Measurements from ENCODE around the gene ANKRD39. TPM values are rescaled to one million over a fixed set of nuclear protein-coding genes. Genes with fewer than 3 reads are reported as not detected.

ANKRD39 gene
- total and polyA plus RNA-seq, 10 of the 15 experiments (the other 5 are each of a cell fraction or from before 2014, with no cell fraction given) = 7.4 to 36.2 (median 23.7) TPM

GRCh38 chr2:96894151-96894531, 36.3 kb upstream of the ANKRD39 start (continued):
- TF ChIP-seq USF2 (IDR thresholded peaks at IDR 0.05; ENCODE audit: borderline replicate concordance, low read depth, low read length) = no peak

GRCh38 chr2:96893289-96894150, 35.7 kb upstream of the ANKRD39 start:
- no peaks in the 10 kb centered on the region for H3K4me1 ChIP-seq (ENCODE audit: control insufficient read depth, insufficient read depth, low read length)
- no peak overlapping the region for H3K4me2 ChIP-seq (ENCODE audit: control insufficient read depth, insufficient read depth)
- in situ Hi-C loops (cut with MboI) (no loop called here), intact Hi-C loops (cut with micrococcal nuclease; ENCODE audit: unreplicated experiment) (no loop called here)
- no peak overlapping the region for H3K27ac ChIP-seq (ENCODE audit: control insufficient read depth, insufficient read depth)
- WGBS (ENCODE audit: insufficient coverage, insufficient replicate concordance, low lambda C conversion rate, missing lambda C conversion rate) = 68% methylated on average over 16 of the region's 16 CpGs
- no peaks in the 10 kb centered on the region for H3K79me2 ChIP-seq (ENCODE audit: control insufficient read depth, insufficient read depth, low read length)
- H4K20me1 ChIP-seq (ENCODE audit: control insufficient read depth, insufficient read depth) = no peaks in the 10 kb centered on the region
- H3K4me3 ChIP-seq = no peak overlapping the region
- no peaks in the 10 kb centered on the region for H3K36me3 ChIP-seq (ENCODE audit: control insufficient read depth in 2 of 2, insufficient read depth in 2 of 2, low read length in 1 of 2)
- POLR2A ChIA-PET = no interaction called here
- RAD21 ChIA-PET (ENCODE audit: unreplicated experiment) = no interaction called here
- no peak for FAIRE-seq
- ATAC-seq = no peak
- CTCF ChIA-PET = interaction anchor here (0.6 kb wide), 1 partner anchor 15 kb away, joined by 3 read pairs; no protein-coding TSS in a partner anchor
- no peak for TF ChIP-seq SUPT20H (IDR thresholded peaks at IDR 0.05; ENCODE audit: borderline replicate concordance, control insufficient read depth, low read depth, low read length)
- no peak for TF ChIP-seq POLR2A (IDR thresholded peaks at IDR 0.05; ENCODE audit: low read depth, low read length)
- no peak for TF ChIP-seq E4F1 (IDR thresholded peaks at IDR 0.05; ENCODE audit: borderline replicate concordance, partially characterized antibody)
- no peak for TF ChIP-seq BCL3 (IDR thresholded peaks at IDR 0.05; ENCODE audit: borderline replicate concordance, insufficient read depth, low read depth, low read length, poor library complexity, severe bottlenecking)
- no peak for TF ChIP-seq ATF7 (IDR thresholded peaks at IDR 0.05; ENCODE audit: low read depth)
- no peak for TF ChIP-seq ASH2L (IDR thresholded peaks at IDR 0.05; ENCODE audit: borderline replicate concordance, low read depth)
- no peak for TF ChIP-seq MXI1 (IDR thresholded peaks at IDR 0.05; ENCODE audit: low read depth, low read length)
- no peaks in the 10 kb centered on the region for H3K27me3 ChIP-seq (replicated peaks in 1 of 2; ENCODE audit: control insufficient read depth in 2 of 2, insufficient read depth in 2 of 2, low read length in 1 of 2)
- H3K9me3 ChIP-seq (replicated peaks; ENCODE audit: control insufficient read depth, insufficient read depth, low read length) = no peaks in the 10 kb centered on the region
- no peak overlapping the region for H2AFZ ChIP-seq (ENCODE audit: control insufficient read depth, low read depth, low read length)
- SMC1A ChIA-PET (ENCODE audit: uncharacterized antibody, unreplicated experiment) = interaction anchor here (1.2 kb wide), 1 partner anchor 11 kb away, joined by 3 read pairs; no protein-coding TSS in a partner anchor
- BruUV-seq (replicated peaks) = no TSS peak
- H3K9ac ChIP-seq (ENCODE audit: control insufficient read depth, insufficient read depth, low read length) = no peak overlapping the region
- DNase-seq (ENCODE audit: low read depth, low spot score) = no peak

All from GM12878 (cell line).